Activated CD4-positive, alpha-beta T cell treated with anti-CD3 and anti-CD28 coated beads, Interleukin-2, amount 50 U/mL, for 1 hour (primary cell): ENCODE measurements around the gene TMPRSS5.
"Not testable (repeated sequence)": the region's sequence is repeated elsewhere in the genome, so short reads cannot be mapped to it uniquely, and the experiment has no call there.

Experiments used
- DNase-seq: peaks from one replicate; pipeline ENCODE4 v3.0.0-alpha.2; 2020

Gene TMPRSS5

DNA sequence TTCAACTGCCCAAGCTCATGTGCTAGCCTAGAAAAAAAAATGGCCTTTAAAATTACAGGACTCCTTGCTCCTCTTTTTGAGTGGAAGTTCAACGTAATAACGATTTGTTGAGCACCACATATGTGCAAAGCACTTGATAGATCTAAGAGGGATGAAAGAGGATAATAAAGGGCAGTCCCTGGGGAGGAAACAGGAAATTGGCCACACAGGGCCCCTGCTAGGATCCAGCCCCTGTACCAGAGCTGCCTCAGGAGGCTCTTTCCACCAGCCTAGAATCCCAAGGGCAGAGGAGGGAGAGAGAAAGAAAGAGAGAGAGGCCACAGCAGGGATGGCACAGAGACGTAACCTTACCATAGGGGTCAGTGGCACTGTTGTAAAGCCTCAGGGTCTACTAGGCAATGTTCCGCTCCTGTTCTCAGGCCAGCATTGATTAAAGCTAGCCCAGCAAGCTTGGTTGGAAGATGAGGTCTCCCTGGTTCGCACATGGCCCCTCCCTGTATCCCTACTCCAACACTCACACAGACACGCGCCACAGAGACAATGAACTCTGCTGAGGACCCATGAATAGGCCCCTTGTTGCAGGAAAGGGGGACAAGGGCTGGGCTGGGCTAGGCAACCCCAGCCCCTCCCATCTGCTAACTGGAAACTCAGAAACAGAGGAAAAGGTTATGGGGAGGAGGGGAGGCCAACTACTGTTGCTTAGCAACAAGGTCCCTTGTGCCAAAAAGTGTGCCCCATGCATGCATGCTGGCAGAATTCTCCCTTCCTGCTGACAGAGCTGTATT, at the start of gene TMPRSS5:
Gene TMPRSS5, minus strand, starts transcription at position 438 of the 785 bp plus-strand sequence. Its CDS starts 84 bp downstream, at position 354.
- no peak for DNase-seq

DNA sequence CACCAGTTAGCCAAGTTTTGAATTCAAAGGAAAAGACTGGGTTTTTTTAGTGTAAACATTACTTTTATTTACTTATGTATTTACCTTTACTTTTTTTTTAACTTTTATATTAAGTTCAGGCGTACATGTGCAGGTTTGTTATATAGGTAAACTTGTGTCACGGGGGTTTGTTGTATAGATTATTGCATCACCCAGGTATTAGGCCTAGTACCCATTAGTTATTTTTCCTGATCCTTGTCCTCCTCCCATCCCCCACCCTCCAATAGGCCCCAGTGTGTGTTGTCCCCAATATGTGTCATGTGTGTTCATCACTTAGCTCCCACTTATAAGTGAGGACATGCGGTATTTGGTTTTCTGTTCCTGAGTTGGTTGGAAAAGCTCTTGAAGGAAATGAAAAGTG, 46.8 kb upstream of the TMPRSS5 start:
- DNase-seq: no peak

DNA sequence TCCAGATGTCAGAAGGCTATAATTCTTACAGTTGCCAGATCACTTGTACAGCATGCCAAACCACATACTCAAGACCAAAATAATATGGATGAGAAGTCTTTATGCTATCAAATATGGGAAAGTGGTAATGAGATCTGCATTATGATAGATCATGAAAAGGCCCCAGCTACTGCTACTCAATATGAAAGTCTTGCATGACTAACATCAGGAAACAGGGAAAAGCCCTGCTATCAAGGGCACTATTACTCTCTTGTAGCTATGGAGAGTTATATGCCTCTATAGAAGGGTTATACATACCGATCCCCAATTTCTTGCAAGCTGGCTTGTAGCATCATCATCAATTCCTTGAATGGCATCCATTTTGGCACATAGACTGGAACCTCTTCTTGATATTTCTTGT, 30.2 kb upstream of the TMPRSS5 start:
- no peak for DNase-seq

DNA sequence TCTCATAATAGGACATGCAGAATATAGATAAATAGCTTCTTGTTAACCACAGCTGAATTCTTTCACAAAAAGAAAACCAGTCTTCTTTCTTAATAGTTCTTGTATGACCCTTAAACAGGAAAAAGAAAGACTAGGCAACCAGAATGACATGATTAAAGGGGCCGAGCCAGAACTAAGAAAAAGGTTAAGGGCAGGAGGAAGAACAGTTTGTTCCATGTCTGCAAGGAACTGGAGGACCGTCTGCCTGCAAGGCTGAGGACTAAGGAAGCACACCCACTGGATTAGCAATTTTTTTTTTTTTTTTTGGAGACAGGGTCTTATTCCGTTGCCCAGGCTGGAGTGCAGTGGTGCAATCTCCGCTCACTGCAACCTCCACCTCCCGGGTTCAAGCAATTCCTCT, 26.0 kb upstream of the TMPRSS5 start:
- DNase-seq: no peak

DNA sequence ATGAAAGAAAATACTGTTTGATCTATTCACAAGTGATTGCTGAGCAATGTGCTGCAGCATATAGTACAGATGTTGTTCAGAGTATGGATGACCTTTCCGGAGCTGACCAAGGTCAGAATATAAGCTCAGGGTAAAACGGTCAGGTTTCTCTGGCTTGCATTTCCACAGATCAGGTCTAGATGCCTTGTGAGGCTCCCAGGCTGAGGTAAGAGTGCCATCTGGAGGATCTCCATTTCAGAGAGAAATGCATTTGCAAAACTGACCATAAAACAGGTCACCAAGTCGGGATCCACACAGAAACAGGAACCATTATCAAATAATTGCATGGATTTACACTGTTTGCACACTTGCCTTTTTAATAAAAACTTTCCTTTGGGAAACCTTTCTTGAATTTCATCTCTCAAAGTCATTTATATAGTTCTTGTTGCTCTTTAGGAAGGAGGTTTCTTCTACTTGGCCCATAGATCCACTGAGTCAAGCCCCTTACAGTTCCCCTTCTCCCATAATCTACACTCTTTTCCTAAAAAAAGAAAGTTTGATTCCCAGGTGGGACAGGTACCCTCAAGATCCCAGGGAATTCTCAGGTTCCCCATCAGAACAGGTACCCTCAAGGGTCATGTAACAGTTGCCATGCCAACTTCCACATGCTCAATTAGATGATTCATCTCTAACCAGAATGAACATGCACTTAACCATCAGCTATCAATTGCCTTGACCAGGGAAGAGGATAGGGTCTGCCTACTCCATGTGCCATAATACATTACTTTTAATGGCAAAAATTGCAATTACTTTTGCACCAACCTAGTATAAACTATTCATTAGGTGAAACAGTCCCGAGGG, 25.0 kb upstream of the TMPRSS5 start:
- no peak for DNase-seq

DNA sequence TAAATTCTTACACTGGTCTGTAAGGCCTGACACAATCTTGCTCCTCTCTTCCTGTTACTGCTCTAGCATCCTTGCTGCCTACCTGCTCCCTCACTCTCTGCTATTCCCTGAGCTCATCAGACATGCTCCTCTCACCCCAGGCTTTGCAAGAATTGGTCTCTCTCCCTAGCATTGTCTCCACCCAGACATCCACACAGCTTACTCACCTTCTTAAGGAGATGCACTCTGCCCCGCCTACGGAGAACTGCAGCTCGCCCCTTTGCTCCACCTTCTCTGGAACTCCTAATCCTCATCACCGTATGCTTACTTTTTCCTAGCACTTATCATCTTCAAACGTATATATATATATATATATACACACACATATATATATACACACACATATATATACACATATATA, 23.3 kb upstream of the TMPRSS5 start:
- DNase-seq: no peak

DNA sequence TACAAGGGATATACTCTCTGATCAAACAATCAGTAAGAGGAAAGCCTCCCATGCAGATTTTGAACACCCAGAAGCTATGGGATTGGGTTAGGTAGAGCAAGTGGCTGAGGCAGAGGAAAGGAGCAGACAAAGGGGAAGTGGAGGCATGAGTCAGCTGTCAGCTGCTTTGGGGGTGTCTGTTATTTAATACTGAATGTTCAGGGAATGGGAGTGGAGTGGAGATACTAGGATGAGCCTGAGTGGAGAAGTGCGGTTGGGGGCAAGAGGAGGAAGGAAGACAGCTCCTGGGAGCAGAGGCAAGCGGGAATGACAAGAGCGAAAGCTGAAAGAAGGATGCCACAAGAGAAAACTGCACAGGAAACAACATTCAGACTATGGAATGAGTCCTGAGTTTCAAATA, 22.7 kb upstream of the TMPRSS5 start:
- no peak for DNase-seq

DNA sequence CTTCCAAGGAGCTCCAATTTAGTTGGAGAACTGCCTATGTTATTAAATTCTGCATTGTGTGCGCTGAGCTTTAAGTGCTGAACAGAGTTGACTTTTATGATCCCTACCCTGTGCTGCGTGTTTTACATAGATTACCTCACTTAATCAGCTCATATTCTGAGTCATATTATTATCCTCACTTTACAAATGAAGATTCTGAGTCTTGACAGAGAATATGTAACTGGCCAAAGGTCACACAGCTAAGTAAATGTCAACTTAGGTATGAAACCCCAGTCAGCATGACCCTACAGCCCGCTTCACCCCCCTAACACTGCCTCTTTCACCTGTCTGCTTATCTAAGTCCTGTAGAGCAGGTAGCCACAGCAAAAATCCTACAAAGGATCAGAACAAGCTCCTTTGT, 19.8 kb upstream of the TMPRSS5 start:
- no peak for DNase-seq

DNA sequence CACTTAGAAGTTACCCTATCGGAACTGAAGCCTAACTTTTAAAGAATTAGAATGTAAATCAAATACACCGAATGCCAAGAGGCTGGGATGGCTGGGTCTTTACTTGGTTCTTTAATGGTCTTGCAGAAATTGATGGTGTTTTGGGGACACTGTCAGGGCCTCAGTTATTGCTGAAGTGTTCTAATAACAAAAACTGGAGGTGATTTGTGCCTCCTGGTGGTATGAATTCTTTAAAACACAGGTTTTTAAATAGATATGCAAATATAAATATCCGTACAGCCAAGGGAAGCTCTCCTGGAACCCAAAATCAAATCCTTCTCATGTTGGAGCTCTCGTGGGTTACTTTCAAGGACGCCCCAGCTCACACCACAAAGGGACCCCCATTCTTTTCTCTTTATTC, 19.3 kb upstream of the TMPRSS5 start:
- no peak for DNase-seq

DNA sequence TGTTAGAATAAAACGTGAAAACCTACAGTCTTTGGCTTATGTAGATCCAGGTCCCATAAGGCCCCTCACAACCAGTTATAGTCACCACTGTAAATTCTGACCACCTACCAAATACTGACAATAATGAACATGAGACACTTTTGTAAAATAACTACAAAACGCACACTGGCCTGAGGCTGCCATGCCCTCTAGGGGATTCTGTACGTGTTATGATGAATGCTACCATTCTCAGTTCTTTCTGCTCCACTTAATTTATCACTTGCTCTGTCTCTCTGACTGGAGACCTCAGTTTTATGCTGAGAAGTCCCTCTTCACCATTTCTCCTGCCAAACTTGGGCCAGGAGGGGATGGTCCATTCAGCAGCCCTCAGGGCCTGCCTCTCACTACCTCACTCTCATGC, 18.7 kb upstream of the TMPRSS5 start:
- no peak for DNase-seq

DNA sequence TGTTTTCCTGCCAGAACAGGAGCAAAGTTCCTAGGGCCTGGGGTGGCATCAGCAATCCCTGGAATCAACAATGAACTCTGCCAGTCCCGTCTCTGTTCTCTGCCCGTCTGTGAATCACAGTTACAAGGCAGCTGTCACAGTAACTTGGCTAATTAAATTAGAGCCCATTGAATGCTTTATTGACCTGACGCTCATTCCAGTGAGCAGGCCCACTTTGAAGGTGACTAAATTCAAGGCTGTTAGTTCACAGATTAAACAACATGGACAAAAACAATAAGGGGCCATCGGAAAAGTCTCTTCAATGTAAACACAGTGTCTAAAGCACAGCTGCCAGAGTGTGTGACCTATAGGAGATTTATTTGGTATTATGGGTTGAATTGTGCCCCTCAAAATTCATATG, 17.7 kb upstream of the TMPRSS5 start:
- no peak for DNase-seq

DNA sequence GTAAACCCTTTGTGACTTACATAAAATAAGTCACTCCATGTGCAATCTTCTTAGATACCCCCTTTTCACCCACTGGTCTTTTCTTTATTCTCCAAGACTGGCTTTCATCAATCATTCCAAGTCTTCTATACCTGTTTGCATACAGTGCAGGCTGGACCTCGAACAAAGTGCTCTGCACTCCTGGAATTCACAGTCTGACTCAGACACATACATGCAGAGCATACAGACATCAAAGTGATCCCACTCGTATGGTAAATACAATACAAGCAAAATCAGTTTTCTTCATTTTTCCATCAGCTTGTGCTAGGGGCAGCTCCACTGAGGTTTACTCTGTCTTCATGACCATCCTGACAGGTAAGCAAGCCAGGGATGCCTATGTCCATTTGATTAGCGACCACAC, 16.8 kb upstream of the TMPRSS5 start:
- DNase-seq: no peak

DNA sequence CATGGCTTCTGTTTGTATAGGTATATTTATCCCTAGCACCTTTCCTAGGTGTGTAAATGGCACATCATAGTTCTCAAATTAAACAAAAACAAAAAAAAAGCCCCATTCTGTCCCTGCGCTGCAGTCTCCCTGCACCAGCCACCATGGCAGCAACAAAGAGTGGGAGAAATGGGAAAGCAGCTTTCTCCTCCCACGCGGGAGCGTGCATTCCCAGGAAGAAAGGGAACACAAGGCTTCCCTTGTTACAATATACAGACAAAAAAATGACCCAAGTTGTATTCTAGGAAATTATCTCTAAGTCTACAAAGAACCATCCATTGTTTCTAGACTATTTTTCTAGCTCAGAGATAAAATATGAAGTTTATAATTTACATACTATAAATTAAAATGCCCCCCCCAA, 16.1 kb upstream of the TMPRSS5 start:
- DNase-seq: no peak

DNA sequence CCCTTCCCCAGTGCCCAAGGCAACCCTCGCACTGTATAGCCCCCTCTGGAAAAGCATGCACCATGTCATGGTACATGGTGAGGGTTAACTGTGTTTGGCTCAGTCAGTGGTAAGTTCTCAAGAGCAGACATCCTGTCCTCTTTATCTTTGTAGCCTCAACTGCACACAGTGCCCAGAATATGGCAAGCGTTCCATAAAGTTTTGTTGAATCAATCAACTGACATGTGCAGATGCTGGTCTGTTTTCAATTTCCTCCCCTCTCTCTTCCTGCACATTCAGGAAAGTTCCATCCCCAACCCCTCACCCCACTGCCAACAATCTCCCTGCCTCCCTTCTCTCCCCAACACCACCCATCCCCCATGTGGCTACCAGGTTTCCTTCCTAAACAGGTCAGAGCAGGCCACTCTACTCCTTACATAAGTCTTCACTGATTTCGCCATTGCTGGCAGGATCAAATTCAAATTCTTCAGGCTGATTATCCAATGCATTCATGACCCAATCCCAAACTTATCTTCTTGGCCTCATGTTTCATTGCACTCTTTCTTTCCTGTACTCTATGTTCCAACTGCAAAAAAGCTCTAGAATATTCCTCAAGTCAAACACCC, 15.5 kb upstream of the TMPRSS5 start:
- DNase-seq: no peak

DNA sequence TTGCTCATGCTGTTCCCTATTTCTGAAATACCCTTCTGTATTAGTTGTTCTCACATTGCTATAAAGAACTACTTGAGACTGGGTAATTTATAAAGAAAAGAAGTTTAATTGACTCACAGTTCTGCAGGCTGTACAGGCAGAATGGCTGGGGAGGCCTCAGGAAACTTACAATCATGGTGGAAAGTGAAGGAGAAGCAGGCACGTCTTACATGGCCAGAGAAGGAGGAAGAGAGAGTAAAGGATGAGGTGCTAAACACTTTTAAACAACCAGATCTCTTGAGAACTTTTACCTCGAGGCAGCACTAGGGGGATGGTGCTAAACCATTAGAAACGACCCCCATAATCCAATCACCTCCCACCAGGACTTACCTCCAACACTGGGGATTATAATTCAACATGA, 14.4 kb upstream of the TMPRSS5 start:
- DNase-seq: not testable (repeated sequence)

DNA sequence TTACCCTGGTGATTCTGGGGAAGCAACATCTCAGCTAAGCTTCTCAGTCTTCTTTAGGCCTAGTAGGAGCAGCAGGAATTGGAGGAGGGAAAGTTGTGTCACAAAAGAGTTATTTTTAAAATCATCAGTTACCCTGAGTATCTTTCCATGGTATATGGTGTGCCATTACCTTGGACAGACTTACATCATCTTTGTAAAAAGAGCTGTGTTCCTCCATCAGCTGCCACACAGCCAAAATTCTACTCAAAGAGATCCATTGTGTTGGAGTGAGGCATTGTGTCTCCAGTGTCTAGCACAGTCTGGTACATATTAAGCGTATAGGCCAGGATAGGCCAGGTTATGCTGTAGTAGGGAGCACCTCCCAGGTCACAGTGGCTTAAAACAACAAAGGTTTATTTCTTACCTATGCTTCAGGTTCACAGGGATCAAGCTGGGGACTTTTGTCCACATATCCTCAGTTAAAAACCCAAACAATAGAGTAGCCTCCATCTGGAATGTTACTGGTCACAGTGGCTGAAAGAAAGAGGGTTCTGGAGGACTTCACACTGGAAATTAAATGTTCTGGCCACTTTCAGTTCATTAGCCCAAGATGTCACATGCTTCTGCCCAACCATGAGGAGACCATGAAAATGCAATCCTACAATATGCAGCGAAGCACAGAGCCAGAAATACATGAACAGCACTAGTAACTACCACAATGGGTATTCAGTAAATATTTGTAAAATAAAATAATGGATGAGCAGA, 9.9 kb upstream of the TMPRSS5 start:
- DNase-seq: no peak

DNA sequence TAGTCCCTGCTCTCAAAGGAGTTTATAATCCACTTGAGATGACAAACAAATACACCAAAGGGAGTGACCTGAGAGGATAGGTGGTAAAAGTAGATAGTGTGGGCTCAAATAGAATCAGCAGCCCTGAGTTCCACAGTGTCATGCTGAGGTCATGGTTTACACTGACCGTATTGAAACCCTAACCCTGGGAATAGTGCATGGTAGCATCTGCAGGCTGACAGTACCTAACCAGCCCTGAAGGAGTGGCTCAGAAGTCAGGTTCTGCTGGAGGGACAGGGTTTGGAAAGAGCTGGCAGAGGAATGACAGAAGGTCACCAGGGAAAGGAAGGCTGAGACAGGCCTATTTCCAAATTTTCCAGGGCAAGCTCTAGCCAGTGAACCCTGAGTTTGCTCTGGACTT, 9.2 kb upstream of the TMPRSS5 start:
- no peak for DNase-seq

DNA sequence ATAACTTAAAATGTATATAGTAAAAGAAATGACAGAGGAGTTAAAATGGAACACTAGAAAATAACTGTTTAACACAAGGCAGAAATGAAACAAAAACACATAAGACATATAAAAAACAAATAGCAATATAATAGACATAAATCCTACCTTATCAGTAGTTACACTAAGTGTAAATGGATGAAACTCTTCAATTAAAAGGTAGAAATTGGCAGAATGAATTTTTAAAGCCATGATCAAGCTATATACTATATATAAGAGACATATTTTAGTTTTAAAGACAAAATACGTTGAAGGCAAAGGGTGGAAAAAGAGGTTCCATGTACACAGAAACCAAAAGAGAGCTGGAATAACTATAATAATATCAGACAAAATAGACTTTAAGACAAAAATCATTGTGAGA, 4.9 kb upstream of the TMPRSS5 start:
- no peak for DNase-seq

DNA sequence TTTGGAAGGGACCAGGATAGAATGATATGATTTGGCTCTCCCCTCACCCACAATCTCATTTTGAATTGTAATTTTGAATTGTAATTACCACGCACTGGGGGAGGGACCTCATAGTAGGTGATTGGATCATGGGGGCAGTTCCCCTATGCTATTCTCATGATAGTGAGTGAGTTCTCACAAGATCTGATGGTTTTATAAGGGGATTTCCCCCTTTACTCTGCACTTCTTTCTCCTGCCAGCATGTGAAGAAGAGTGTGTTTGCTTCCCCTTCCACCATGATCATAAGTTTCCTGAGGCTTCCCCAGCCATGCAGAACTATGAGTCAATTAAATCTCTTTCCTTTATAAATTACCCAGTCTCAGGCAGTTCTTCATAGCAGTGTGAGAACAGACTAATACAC, 2.6 kb downstream of the TMPRSS5 start:
- DNase-seq: not testable (repeated sequence)

DNA sequence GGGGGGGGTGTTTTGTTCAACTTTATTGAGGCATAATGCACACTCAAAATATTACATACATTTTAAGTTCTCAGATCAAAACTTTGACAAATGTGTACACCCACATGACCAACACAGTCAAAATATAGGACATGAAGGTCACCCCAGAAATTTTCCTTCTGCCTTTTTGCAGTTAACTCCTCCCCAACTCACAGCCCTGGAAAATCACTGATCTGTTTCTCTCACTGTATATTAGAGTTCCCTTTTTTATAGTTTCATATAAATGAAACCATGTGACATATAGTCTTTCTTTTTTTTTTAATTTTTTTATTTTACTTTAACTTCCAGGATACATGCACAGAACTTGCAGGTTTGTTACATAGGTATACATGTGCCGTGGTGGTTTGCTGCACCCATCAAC, 4.6 kb downstream of the TMPRSS5 start:
- DNase-seq: no peak

DNA sequence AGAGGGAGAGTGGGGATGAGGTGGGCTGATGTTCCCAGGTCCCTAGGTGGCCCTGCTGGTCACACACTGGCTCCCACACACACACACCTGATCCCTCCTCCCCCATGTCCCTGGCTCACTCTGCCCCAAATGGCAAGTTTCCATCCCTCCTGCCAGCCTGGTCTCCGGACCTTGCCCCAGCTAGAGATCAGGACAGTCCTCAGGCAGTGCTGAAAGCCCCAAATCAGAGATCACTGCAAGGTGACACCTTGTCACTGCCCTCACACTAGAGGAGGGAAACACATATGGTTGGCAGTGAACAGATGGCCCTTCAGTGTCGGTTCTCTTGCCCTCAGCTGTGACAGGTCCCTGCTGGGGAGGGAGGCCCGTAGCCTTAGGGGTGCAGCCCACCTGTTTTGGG, 7.6 kb downstream of the TMPRSS5 start:
- DNase-seq: no peak

DNA sequence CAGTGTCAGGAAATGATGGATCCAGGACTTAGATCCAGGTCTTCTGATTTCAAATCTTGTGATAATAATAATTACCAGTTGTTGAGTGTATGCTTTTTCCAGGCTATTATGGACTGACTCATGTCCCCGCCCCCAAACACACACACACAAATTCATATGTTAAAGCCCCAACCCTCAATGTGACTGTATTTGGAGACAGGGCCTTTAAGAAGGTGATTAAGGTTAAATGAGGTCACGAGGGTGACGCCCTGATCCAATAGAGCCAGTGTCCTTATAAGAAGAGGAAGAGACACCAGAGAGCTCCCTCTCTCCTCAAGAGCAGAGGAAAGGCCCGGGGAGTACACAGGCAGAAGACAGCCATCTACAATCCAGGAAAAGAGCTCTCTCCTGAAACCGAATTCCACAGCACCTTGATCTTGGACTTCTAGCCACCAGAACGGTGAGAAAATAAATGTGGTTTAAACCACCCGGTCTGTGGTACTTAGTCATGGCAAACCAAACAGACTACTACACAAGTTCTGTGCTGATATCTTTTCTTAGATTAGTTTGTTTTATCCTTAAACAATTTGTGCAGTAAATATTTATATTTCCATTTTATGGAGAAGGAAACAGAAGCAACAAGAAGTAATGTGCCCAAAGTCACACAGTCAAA, 8.2 kb downstream of the TMPRSS5 start:
- DNase-seq: no peak

DNA sequence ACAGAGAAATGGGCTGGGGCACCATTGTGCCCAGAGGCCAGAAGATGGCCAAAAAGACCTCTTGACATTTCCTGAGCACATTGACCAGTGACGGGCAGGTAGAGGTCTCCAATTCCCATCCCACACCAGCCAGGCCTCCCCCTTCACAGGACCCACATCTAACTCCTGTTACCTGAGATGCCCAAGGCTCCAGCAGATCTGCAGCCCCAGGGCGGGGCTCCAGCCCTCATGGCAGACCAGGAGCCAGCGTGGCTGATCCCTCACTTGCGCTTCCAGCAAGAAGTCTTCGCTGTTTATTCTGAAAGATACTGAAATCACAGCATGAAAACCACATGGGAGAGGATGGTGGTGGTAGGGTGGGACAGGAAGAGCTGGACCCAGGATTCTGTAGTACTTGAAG, 9.0 kb downstream of the TMPRSS5 start:
- DNase-seq: no peak
